ENCODE data around the gene FBLN5.

Gene FBLN5

GRCh38 chr14:91830777-91831176, 116.7 kb downstream of the FBLN5 start:
- H2AFZ ChIP-seq (ENCODE audit: low read depth, low read length), result no peak overlapping the region
- H3K36me3 ChIP-seq (ENCODE audit: insufficient read depth, low read length), result no peaks in the 10 kb centered on the region
- no peak overlapping the region for H3K4me3 ChIP-seq (ENCODE audit: low read length)
- H3K9me3 ChIP-seq (ENCODE audit: low read length), result no peaks in the 10 kb centered on the region
- H3K27me3 ChIP-seq (ENCODE audit: insufficient read depth, low read length), result peaks cover 26% of the 10 kb centered on the region
- H3K4me1 ChIP-seq (ENCODE audit: insufficient read depth, low read length), result no peaks in the 10 kb centered on the region

GRCh38 chr14:91829511-91829910, 118.0 kb downstream of the FBLN5 start:
- Histone ChIP-seq H3K4me1 (ENCODE audit: insufficient read depth, low read length) (no peaks in the 10 kb centered on the region), H3K27me3 (ENCODE audit: insufficient read depth, low read length) (peaks cover 13% of the 10 kb centered on the region), H3K9me3 (ENCODE audit: low read length) (no peaks in the 10 kb centered on the region), H2AFZ (ENCODE audit: low read depth, low read length) (no peak overlapping the region), H3K4me3 (ENCODE audit: low read length) (no peak overlapping the region), H3K36me3 (ENCODE audit: insufficient read depth, low read length) (no peaks in the 10 kb centered on the region)

GRCh38 chr14:91827746-91828145, 119.7 kb downstream of the FBLN5 start:
- H3K4me3 ChIP-seq (ENCODE audit: low read length), result no peak overlapping the region

More at GRCh38 chr14:91827746-91828145, 119.7 kb downstream of the FBLN5 start:
- no peaks in the 10 kb centered on the region for H3K4me1 ChIP-seq (ENCODE audit: insufficient read depth, low read length)
- no peaks in the 10 kb centered on the region for H3K9me3 ChIP-seq (ENCODE audit: low read length)
- no peaks in the 10 kb centered on the region for H3K36me3 ChIP-seq (ENCODE audit: insufficient read depth, low read length)
- no peak overlapping the region for H2AFZ ChIP-seq (ENCODE audit: low read depth, low read length)
- H3K27me3 ChIP-seq (ENCODE audit: insufficient read depth, low read length), result peaks cover under 1% of the 10 kb centered on the region
